Measurements from ENCODE around the gene NPAT. TPM values are rescaled to one million over a fixed set of nuclear protein-coding genes. Genes with fewer than 3 reads are reported as not detected.
A peak's percentile ranks its signal among the peaks of the same experiment; 100 is the strongest.

The NPAT gene
- total and polyA plus RNA-seq, 9 of the 15 experiments (the other 6 are each of a cell fraction or from before 2014, with no cell fraction given) = 8.8 to 30.0 (median 22.1) TPM

GRCh38 chr11:108222574-108223347 is at the start of gene NPAT, which contains the start of gene ATM (continued):
- TF ChIP-seq HDAC1 (IDR thresholded peaks at IDR 0.05) = peak in 1 of 2 experiments; percentile 70; a peak in 1 of 4 replicates
- TF ChIP-seq MTA1 (IDR thresholded peaks at IDR 0.05; ENCODE audit: borderline replicate concordance) = no peak
- TF ChIP-seq GATAD2B (IDR thresholded peaks at IDR 0.05; ENCODE audit: borderline replicate concordance) = no peak
- TF ChIP-seq ESRRB (CRISPR knock-in tag; IDR thresholded peaks at IDR 0.05; ENCODE audit: borderline replicate concordance) = no peak
- no peak for TF ChIP-seq RBM39 (optimal IDR thresholded peaks at IDR 0.05; ENCODE audit: low read depth, low read length)
- TF ChIP-seq IFI16 (CRISPR knock-in tag; IDR thresholded peaks at IDR 0.05) = no peak
- no peak; the same call in none of the 2 replicates for TF ChIP-seq EP300 (IDR thresholded peaks at IDR 0.05; ENCODE audit: low read length)
- TF ChIP-seq KAT8 (IDR thresholded peaks at IDR 0.05; ENCODE audit: low read depth) = no peak
- TF ChIP-seq RFX5 (IDR thresholded peaks at IDR 0.05; ENCODE audit: low read depth, low read length) = no peak; the same call in 1 of the 2 replicates
- TF ChIP-seq DPF2 (IDR thresholded peaks at IDR 0.05) = no peak
- TF ChIP-seq TRIM28 (IDR thresholded peaks at IDR 0.05) = peak; percentile 65; the same call in 1 of the 2 replicates
- no peak for TF ChIP-seq NUFIP1 (IDR thresholded peaks at IDR 0.05; ENCODE audit: partially characterized antibody)
- peak; percentile 12 for TF ChIP-seq ESRRA (IDR thresholded peaks at IDR 0.05; ENCODE audit: borderline replicate concordance, low read depth)
- peak; percentile 70; the same call in 1 of the 2 replicates for TF ChIP-seq NBN (IDR thresholded peaks at IDR 0.05; ENCODE audit: low read depth)
- peak; percentile 58; the same call in 1 of the 2 replicates for TF ChIP-seq SP1 (CRISPR knock-in tag; IDR thresholded peaks at IDR 0.05)
- no peak for TF ChIP-seq ZNF23 (CRISPR knock-in tag; IDR thresholded peaks at IDR 0.05)
- TF ChIP-seq TAL1 (IDR thresholded peaks at IDR 0.05) = no peak
- peak; percentile 88 for TF ChIP-seq E2F4 (CRISPR knock-in tag; IDR thresholded peaks at IDR 0.05; ENCODE audit: low read depth)
- no peak for TF ChIP-seq KLF1 (tag; IDR thresholded peaks at IDR 0.05)
- TF ChIP-seq ZNF639 (CRISPR knock-in tag; conservative IDR thresholded peaks at IDR 0.05 in 1 of 2, IDR thresholded peaks at IDR 0.05 in 1 of 2) = peak in 1 of 2 experiments; percentile 74; a peak in 2 of 4 replicates
- no peak for TF ChIP-seq PML (IDR thresholded peaks at IDR 0.05; ENCODE audit: low read length)
- no peak for TF ChIP-seq NR4A1 (CRISPR knock-in tag; IDR thresholded peaks at IDR 0.05)
- no peak for TF ChIP-seq NR4A1 (tag; IDR thresholded peaks at IDR 0.05)
- peak; percentile 55; the same call in 1 of the 2 replicates for TF ChIP-seq LARP7 (IDR thresholded peaks at IDR 0.05)
- TF ChIP-seq ZMIZ1 (IDR thresholded peaks at IDR 0.05; ENCODE audit: low read depth in 2 of 2, low read length in 2 of 2) = no peak

Measured in K562 (cell line).